K562 (cell line): ENCODE data around the gene B3GALNT2.

Experiments used
- CCAR2 ChIP-seq: fragments of 200-400 bp; formaldehyde crosslinking; IDR thresholded peaks from 2 replicates; pipeline ENCODE4 v1.6.1; 2017; ENCODE audit warnings: mild to moderate bottlenecking, low read depth, low read length
- EP300 ChIP-seq: IDR thresholded peaks from 2 replicates; pipeline ENCODE4 v1.6.1; 2012; ENCODE audit warnings: low read length, improper control_type of control experiment
- EZH2 ChIP-seq: IDR thresholded peaks from 2 replicates; pipeline ENCODE4 v1.6.1; 2012; ENCODE audit warnings: low read depth, mild to moderate bottlenecking, inconsistent platforms, low read length, borderline replicate concordance
- FOXJ3 ChIP-seq: sonication (generic); formaldehyde crosslinking; IDR thresholded peaks from 2 replicates; pipeline ENCODE4 v1.4.0; 2020; ENCODE audit warnings: mild to moderate bottlenecking, missing genetic modification reagents
- HEY1 ChIP-seq: fragments of 250-450 bp; sonication (Bioruptor Pico); IDR thresholded peaks from 2 replicates; pipeline ENCODE4 v1.5.0; 2020; ENCODE audit warnings: mild to moderate bottlenecking, moderate library complexity, borderline replicate concordance
- KLF16 ChIP-seq: IDR thresholded peaks from 2 replicates; pipeline ENCODE4 v1.6.1; 2016; ENCODE audit warnings: antibody characterized with exemption
- MTA3 ChIP-seq: fragments of 450-650 bp; formaldehyde crosslinking; IDR thresholded peaks from 2 replicates; pipeline ENCODE4 v1.6.1; 2017; ENCODE audit warnings: mild to moderate bottlenecking, borderline replicate concordance
- POLR2A ChIP-seq: fragments of 450-650 bp; conservative IDR thresholded peaks from 2 replicates; pipeline ENCODE4 v1.6.1; 2016
- ZNF174 ChIP-seq: fragments of 250-450 bp; sonication (Bioruptor Pico); IDR thresholded peaks from 2 replicates; pipeline ENCODE4 v1.4.0; 2020; ENCODE audit warnings: mild to moderate bottlenecking
- ZNF175 ChIP-seq: fragments of 200-800 bp; sonication (Bioruptor generic); IDR thresholded peaks from 2 replicates; pipeline ENCODE4 v1.6.1; 2016; ENCODE audit warnings: low read depth, mild to moderate bottlenecking, missing genetic modification characterization, missing compliant biosample characterization
- TF ChIP-seq, protein P1 (sequence below): fragments of 250-450 bp; sonication (Bioruptor Pico); IDR thresholded peaks from 2 replicates; pipeline ENCODE4 v1.8.0; 2021; ENCODE audit warnings: borderline replicate concordance, mild to moderate bottlenecking, moderate library complexity; ENCODE audit not compliant: poor library complexity, severe bottlenecking
- TF ChIP-seq, protein P2 (sequence below), 2 experiments: IDR thresholded peaks; 2 replicates each; pipeline ENCODE4 v1.6.1; 2012; ENCODE audit warnings: improper control_type of control experiment in 2 of 2, low read depth in 2 of 2, low read length in 2 of 2, borderline replicate concordance in 1 of 2

DNA sequence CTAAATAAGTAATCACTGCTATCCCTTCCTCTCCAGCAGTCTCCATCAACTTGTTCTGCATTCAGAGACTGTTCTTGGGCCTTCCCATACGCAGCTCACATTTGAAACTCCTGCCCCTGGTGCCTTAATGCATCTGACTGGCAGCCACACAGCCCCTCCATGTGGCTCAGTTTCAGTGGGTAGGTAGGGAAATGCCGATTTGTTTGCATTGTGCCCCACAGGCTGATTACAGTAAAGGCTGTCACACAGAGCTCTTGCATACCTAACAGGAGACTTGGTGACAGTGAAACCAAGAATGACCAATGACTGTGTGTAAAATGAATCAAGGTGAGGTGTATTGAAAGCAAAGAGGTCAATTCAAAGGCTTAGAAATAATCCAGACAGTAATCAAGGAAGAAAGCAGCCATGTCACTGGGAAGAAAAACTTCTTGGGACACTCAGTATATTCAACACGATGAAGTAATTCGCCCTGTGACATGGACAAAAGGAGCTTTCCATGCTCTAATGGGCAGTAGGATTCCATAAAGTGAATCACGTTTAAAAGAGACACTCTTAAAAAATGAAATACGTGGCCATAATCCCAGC lies 12.7 kb upstream of the B3GALNT2 start:
- TF ChIP-seq, protein P1, sequence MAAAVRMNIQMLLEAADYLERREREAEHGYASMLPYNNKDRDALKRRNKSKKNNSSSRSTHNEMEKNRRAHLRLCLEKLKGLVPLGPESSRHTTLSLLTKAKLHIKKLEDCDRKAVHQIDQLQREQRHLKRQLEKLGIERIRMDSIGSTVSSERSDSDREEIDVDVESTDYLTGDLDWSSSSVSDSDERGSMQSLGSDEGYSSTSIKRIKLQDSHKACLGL = no peak
- TF ChIP-seq FOXJ3 (CRISPR knock-in tag) (no peak), POLR2A (no peak), MTA3 (no peak), EZH2 (no peak), EP300 (no peak), HEY1 (no peak), ZNF175 (no peak), ZNF174 (no peak), KLF16 (no peak), CCAR2 (no peak)
- TF ChIP-seq, protein P2, sequence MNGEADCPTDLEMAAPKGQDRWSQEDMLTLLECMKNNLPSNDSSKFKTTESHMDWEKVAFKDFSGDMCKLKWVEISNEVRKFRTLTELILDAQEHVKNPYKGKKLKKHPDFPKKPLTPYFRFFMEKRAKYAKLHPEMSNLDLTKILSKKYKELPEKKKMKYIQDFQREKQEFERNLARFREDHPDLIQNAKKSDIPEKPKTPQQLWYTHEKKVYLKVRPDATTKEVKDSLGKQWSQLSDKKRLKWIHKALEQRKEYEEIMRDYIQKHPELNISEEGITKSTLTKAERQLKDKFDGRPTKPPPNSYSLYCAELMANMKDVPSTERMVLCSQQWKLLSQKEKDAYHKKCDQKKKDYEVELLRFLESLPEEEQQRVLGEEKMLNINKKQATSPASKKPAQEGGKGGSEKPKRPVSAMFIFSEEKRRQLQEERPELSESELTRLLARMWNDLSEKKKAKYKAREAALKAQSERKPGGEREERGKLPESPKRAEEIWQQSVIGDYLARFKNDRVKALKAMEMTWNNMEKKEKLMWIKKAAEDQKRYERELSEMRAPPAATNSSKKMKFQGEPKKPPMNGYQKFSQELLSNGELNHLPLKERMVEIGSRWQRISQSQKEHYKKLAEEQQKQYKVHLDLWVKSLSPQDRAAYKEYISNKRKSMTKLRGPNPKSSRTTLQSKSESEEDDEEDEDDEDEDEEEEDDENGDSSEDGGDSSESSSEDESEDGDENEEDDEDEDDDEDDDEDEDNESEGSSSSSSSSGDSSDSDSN (IDR thresholded peaks at IDR 0.05; ENCODE audit: borderline replicate concordance in 1 of 2, low read depth in 2 of 2, low read length in 2 of 2) = no peak
